HEK293 (cell line): ENCODE measurements around the gene FSD1.

Experiments
- CTCF ChIP-seq: fragments of 450-650 bp; formaldehyde crosslinking; IDR thresholded peaks from 2 replicates; pipeline ENCODE4 v1.5.1; 2016; ENCODE audit warnings: missing biosample characterization, missing genetic modification characterization
- EGR2 ChIP-seq: fragments of 450-650 bp; formaldehyde crosslinking; IDR thresholded peaks from 2 replicates; pipeline ENCODE4 v1.5.1; 2016; ENCODE audit warnings: low read depth, missing biosample characterization, missing genetic modification characterization
- FEZF1 ChIP-seq: fragments of 450-650 bp; formaldehyde crosslinking; IDR thresholded peaks from 2 replicates; pipeline ENCODE4 v1.5.1; 2016; ENCODE audit warnings: missing biosample characterization, missing genetic modification characterization
- GLIS2 ChIP-seq: fragments of 450-650 bp; formaldehyde crosslinking; IDR thresholded peaks from 2 replicates; pipeline ENCODE4 v1.5.1; 2016; ENCODE audit warnings: missing biosample characterization, missing genetic modification characterization
- KLF1 ChIP-seq: fragments of 450-650 bp; formaldehyde crosslinking; IDR thresholded peaks from 2 replicates; pipeline ENCODE4 v1.5.1; 2016; ENCODE audit warnings: missing biosample characterization, missing genetic modification characterization
- PATZ1 ChIP-seq: fragments of 450-650 bp; formaldehyde crosslinking; IDR thresholded peaks from 2 replicates; pipeline ENCODE4 v1.5.1; 2016; ENCODE audit warnings: missing biosample characterization, missing genetic modification characterization
- SALL2 ChIP-seq: fragments of 450-650 bp; formaldehyde crosslinking; IDR thresholded peaks from 2 replicates; pipeline ENCODE4 v1.5.0; 2017; ENCODE audit warnings: missing biosample characterization, mild to moderate bottlenecking, missing genetic modification characterization, borderline replicate concordance
- SETDB1 ChIP-seq: IDR thresholded peaks from one replicate; pipeline ENCODE4 v1.6.1; 2017; ENCODE audit warnings: mild to moderate bottlenecking, low read length, moderate library complexity, mixed read lengths; ENCODE audit not compliant: insufficient read length
- TCF7L2 ChIP-seq: IDR thresholded peaks from 2 replicates; pipeline ENCODE4 v1.6.1; 2011; ENCODE audit warnings: low read depth, mild to moderate bottlenecking, inconsistent platforms, low read length, moderate library complexity, borderline replicate concordance
- ZFHX2 ChIP-seq: fragments of 450-650 bp; formaldehyde crosslinking; conservative IDR thresholded peaks from 2 replicates; pipeline ENCODE4 v1.5.1; 2016; ENCODE audit warnings: missing biosample characterization, missing genetic modification characterization
- ZNF175 ChIP-seq: fragments of 450-650 bp; formaldehyde crosslinking; IDR thresholded peaks from 2 replicates; pipeline ENCODE4 v1.5.1; 2016; ENCODE audit warnings: missing biosample characterization, missing genetic modification characterization
- ZNF2 ChIP-seq: fragments of 450-650 bp; formaldehyde crosslinking; IDR thresholded peaks from 2 replicates; pipeline ENCODE4 v1.5.1; 2016; ENCODE audit warnings: missing biosample characterization, missing genetic modification characterization
- ZNF24 ChIP-seq: fragments of 450-650 bp; formaldehyde crosslinking; IDR thresholded peaks from 2 replicates; pipeline ENCODE4 v1.5.1; 2016; ENCODE audit warnings: missing biosample characterization, missing genetic modification characterization
- ZNF248 ChIP-seq: fragments of 450-650 bp; formaldehyde crosslinking; IDR thresholded peaks from 2 replicates; pipeline ENCODE4 v1.5.1; 2017; ENCODE audit warnings: missing biosample characterization, missing genetic modification characterization
- ZNF292 ChIP-seq: fragments of 450-650 bp; formaldehyde crosslinking; IDR thresholded peaks from 2 replicates; pipeline ENCODE4 v1.5.1; 2016; ENCODE audit warnings: low read depth, missing biosample characterization, missing genetic modification characterization, borderline replicate concordance
- ZNF324 ChIP-seq: fragments of 450-650 bp; formaldehyde crosslinking; IDR thresholded peaks from 2 replicates; pipeline ENCODE4 v1.5.1; 2016; ENCODE audit warnings: missing biosample characterization, missing genetic modification characterization
- ZNF473 ChIP-seq: fragments of 450-650 bp; formaldehyde crosslinking; IDR thresholded peaks from 2 replicates; pipeline ENCODE4 v1.5.1; 2017; ENCODE audit warnings: missing biosample characterization, missing genetic modification characterization
- ZNF518A ChIP-seq: fragments of 450-650 bp; formaldehyde crosslinking; conservative IDR thresholded peaks from 2 replicates; pipeline ENCODE4 v1.5.1; 2016; ENCODE audit warnings: low read depth, missing biosample characterization, missing genetic modification characterization
- ZNF558 ChIP-seq: fragments of 450-650 bp; formaldehyde crosslinking; IDR thresholded peaks from 2 replicates; pipeline ENCODE4 v1.5.1; 2016; ENCODE audit warnings: missing biosample characterization, missing genetic modification characterization
- ZNF639 ChIP-seq: fragments of 450-650 bp; formaldehyde crosslinking; IDR thresholded peaks from 2 replicates; pipeline ENCODE4 v1.5.1; 2016; ENCODE audit warnings: missing biosample characterization, missing genetic modification characterization
- ZNF677 ChIP-seq: fragments of 450-650 bp; IDR thresholded peaks from 2 replicates; pipeline ENCODE4 v1.5.0; 2018; ENCODE audit warnings: missing biosample characterization, mild to moderate bottlenecking, missing genetic modification characterization, moderate library complexity
- ZNF692 ChIP-seq: fragments of 450-650 bp; formaldehyde crosslinking; IDR thresholded peaks from 2 replicates; pipeline ENCODE4 v1.5.1; 2016; ENCODE audit warnings: missing biosample characterization, missing genetic modification characterization
- ZNF701 ChIP-seq: fragments of 450-650 bp; formaldehyde crosslinking; IDR thresholded peaks from 2 replicates; pipeline ENCODE4 v1.5.1; 2016; ENCODE audit warnings: missing biosample characterization, missing genetic modification characterization
- ZNF747 ChIP-seq: fragments of 450-650 bp; formaldehyde crosslinking; IDR thresholded peaks from 2 replicates; pipeline ENCODE4 v1.5.1; 2016; ENCODE audit warnings: missing biosample characterization, missing genetic modification characterization
- ZNF777 ChIP-seq: fragments of 450-650 bp; formaldehyde crosslinking; IDR thresholded peaks from 2 replicates; pipeline ENCODE4 v1.5.1; 2017; ENCODE audit warnings: missing biosample characterization, missing genetic modification characterization, borderline replicate concordance
- TF ChIP-seq, protein P1 (sequence below): fragments of 450-650 bp; formaldehyde crosslinking; IDR thresholded peaks from 2 replicates; pipeline ENCODE4 v1.5.1; 2016; ENCODE audit warnings: missing biosample characterization, missing genetic modification characterization

FSD1 gene

DNA sequence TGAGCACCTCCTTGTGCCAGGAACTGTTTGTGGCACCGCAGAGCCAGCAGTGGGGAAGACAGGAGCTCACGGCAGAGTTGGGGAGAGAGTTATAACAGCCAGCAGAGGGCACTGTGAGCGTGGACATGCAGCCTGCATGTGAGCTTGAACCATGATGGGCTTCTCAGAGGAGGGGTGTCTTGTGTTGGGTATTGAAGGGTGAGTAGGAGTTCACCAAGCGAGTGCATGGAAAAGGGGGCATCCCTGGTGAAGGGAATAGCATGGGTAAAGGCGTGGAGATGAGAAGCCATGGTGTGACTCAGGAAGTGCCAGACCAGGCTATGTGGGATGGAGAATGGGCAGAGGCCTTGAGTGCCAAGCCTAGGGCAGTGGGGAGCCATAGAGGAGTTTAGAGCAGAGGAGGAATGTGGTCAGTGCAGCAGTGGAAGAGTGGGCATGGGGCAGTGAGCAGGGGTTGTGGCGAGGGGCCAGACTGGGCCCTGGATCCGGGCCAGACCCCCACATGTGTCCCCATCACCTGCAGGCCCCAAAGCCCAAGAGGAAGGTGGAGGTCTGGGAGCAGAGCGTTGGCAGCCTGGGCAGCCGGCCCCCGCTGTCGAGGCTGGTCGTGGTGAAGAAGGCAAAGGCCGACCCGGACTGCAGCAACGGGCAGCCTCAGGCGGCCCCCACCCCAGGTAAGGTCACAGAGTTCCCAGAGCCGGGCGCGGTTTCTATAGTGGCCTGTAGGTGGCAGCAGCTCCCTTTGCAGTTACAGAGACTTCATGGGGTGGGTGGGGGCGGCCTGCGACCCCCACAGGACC is 37.1 kb upstream of the FSD1 start (continued):
- TF ChIP-seq ZNF558 (tag by site-specific recombination) (no peak), ZNF473 (tag by site-specific recombination) (no peak), CTCF (tag by site-specific recombination) (peak; percentile 91), ZNF518A (no peak), GLIS2 (tag by site-specific recombination) (peak; percentile 79; the same call in 1 of the 2 replicates), SALL2 (tag by site-specific recombination) (no peak), ZNF324 (tag by site-specific recombination) (no peak), TCF7L2 (no peak), SETDB1 (no peak), KLF1 (peak; percentile 5; the same call in 1 of the 2 replicates), ZNF701 (tag by site-specific recombination) (no peak), ZNF692 (tag by site-specific recombination) (no peak), ZNF292 (tag by site-specific recombination) (no peak), ZNF175 (no peak), EGR2 (tag by site-specific recombination) (0 out of 2 replicates have a peak, but pooled peaks have one; percentile 5), ZNF639 (tag by site-specific recombination) (0 out of 2 replicates have a peak, but pooled peaks have one; percentile 47), ZNF747 (no peak), FEZF1 (tag by site-specific recombination) (no peak), ZNF248 (tag by site-specific recombination) (no peak; the same call in 1 of the 2 replicates), ZNF677 (tag by site-specific recombination) (no peak), ZNF24 (tag by site-specific recombination) (0 out of 2 replicates have a peak, but pooled peaks have one; percentile 30), ZFHX2 (peak; percentile 30; the same call in 1 of the 2 replicates), PATZ1 (tag by site-specific recombination) (peak; percentile 96), ZNF2 (tag by site-specific recombination) (peak; percentile 84), ZNF777 (tag by site-specific recombination) (no peak)
- TF ChIP-seq, protein P1, sequence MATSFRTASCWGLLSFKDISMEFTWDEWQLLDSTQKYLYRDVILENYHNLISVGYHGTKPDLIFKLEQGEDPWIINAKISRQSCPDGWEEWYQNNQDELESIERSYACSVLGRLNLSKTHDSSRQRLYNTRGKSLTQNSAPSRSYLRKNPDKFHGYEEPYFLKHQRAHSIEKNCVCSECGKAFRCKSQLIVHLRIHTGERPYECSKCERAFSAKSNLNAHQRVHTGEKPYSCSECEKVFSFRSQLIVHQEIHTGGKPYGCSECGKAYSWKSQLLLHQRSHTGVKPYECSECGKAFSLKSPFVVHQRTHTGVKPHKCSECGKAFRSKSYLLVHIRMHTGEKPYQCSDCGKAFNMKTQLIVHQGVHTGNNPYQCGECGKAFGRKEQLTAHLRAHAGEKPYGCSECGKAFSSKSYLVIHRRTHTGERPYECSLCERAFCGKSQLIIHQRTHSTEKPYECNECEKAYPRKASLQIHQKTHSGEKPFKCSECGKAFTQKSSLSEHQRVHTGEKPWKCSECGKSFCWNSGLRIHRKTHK, result no peak
